OCI-LY7 (cell line): ENCODE data around the gene C20orf204.

Experiments
- CTCF ChIP-seq: fragments of 200-600 bp; sonication (generic); conservative IDR thresholded peaks from 2 replicates; pipeline ENCODE4 v1.5.1; 2014; ENCODE audit warnings: mild to moderate bottlenecking, antibody characterized with exemption, low read length, moderate library complexity, mixed read lengths
- EZH2phosphoT487 ChIP-seq: fragments of 200-600 bp; sonication (generic); IDR thresholded peaks from 2 replicates; pipeline ENCODE4 v1.6.1; 2018; ENCODE audit warnings: low read depth, borderline replicate concordance, mild to moderate bottlenecking, mixed run types, antibody characterized with exemption, low read length, moderate library complexity, mixed read lengths

DNA sequence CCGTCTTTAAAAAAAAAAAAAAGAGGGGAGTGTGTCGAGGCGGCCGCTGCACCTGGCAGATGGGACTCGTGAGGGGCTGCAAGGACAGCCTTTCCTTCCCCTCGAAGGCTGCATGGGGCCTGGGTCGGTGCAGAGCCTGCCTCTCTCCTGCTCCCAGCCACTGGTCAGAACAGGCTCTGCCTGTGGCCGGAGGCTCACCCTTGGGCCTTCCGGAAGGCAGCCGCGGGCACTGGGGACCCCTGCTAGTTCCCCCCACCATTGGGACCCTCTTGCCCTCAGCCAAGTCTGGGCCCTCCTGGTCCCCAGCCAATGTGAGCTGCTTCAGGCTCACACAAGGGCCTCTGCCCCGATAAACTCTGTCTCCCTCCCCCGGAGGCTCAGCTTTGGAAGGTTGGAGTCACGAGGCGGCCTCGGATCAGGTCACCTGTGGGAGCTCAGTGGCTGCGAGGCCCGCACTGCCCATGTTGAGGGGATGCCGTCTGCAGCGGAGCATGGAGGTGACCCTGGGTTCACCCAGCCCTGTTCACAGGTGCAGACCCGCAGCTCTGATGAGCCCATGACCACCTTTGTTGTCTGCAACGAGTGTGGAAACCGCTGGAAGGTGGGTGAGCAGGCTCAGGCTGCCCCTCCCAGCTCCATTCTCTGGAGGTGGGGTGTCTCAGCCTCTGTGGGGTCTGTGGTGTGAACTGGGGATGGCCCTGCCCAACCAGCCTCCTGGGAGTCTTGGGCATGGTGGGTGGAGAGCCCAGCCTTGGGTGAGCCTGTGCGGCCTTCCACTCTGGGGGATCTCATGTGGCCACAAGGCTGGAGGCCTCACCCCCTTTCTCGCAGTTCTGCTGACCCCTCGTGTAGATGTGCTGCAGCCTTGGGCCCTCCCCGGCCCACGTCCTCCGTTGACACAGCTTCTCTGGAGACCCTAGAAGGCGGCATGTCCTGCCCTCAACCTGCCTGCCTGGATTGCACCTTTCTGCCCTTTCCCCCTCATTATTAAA lies 35.7 kb downstream of the C20orf204 start:
- no peak for TF ChIP-seq CTCF
- TF ChIP-seq EZH2phosphoT487: no peak
